CD4-positive, alpha-beta T cell treated with Interleukin-6 at 100 ng/mL for 8 hours (primary cell): ENCODE data around the gene ABCG2.

Experiments
- DNase-seq: peaks from one replicate; pipeline ENCODE4 v3.0.0-alpha.2; 2020; ENCODE audit warnings: mixed read lengths, low spot score

ABCG2 gene

DNA sequence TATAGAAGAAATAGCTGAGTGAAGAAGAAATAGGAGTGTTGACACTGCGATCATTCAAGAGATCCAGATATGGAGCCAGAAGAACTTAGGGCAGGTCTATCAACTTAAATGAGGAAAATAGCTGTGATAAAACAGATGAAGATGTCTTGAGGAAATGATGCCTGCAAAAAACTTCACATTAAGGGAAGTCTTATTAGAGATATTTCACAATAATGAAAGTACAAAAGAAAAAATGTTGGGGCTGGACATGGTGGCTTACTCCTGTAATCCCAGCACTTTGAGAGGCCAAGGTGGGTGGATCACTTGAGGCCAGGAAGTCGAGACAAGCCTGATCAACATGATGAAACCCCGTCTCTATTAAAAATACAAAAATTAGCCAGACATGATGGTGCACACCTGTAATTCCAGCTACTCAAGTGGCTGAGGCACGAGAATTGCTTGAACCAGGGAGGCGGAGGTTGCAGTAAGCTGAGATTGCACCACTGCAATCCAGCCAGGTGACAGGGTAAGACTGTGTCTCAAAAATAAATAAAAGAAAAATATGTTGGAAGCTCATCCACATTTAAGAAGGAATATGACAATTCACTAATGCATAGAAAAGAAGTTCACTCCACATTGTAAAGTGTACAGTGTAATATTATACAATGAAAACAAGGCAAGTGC lies 94.7 kb downstream of the ABCG2 start:
- DNase-seq: no peak

DNA sequence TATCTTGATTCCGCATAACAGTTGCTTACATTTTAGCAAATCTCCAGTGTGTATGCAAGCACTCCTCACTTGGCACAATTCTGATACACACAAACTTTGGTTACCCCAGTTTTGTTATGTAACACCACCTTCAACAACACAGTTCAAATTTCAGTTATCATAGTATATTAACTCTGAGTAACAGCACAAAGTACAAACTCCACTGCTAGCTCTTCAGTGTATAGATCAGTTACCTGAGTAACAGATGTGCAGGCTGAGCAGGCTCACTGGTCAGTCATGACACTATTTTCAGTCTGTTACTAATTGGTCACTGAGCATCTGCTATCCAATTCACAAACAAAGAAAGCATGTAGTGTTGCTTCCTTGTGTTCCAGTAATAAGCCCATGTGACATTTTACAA lies 95.6 kb downstream of the ABCG2 start:
- DNase-seq: no peak

DNA sequence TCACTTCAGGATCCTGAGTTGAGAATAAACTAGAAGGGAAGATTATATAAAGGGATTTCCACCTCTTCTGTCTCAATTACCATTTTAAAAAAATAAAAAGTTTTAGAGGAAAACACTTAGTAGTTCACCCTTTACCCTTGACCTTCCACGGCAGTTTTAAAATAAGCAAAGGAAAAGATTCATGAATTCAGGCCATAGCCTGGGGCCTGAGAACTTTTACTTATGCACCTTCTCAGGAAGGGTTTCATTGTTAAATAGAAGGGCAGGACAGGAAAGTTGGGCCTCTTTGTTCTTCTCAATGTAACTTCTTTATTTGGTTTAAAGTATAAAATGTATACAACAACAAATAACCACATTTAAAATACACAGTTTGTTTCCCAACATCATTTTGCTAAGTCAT lies 96.1 kb downstream of the ABCG2 start:
- DNase-seq: no peak

DNA sequence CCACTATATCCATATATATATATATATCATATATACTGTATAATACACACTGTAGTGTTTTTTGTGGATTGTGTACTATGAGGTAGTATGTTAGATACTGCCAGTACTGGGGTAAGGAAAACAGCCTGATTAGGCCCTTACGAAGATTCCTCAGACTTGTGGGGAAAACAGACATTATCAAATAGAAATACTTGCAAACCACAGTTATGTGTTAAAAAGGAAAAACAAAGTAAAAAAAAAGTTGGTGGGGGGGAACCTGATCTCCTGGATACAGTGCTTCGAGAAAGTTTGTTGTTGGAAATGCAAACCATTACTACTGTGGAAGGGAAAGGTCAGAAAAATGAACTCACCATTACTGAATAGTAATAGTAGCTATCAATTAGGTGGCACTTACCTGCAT lies 98.0 kb downstream of the ABCG2 start:
- DNase-seq: no peak

DNA sequence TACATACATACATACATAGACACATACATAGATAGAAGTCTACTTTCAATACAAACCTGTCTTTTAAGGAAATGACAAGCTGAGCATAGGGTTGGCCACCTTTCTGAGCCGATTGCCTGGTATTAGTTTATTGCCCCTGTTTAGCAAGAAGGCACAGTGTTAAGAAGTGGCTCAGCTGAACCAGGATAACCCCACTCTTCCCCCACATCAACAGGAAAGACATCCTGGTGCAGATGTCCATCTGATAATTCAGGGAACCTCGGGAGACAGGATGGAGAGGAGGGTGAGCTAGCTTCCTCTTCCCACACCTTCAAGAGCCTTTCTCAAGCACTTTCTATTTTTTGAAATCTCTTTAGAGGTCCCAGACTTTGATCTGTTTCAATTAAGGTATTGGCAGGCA lies 98.7 kb downstream of the ABCG2 start:
- no peak for DNase-seq

DNA sequence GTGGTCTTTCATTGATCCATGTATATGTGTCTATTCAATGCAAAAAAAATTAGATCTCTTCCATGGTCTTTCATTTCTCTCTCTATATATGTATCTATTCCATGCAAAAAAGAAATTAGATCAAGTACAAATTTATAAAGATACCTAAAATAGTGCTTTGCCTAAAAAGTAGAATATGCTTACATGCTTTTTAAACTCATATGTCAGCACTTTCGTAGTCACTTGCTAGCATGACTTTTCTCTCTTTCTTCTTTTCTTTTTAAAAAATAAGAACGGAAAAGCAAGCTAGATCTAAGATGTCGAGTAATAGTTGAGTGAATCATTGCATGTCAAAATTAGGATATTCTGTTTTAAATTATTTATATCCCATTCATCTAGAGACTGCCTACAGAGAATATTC lies 100.1 kb downstream of the ABCG2 start:
- DNase-seq: no peak

DNA sequence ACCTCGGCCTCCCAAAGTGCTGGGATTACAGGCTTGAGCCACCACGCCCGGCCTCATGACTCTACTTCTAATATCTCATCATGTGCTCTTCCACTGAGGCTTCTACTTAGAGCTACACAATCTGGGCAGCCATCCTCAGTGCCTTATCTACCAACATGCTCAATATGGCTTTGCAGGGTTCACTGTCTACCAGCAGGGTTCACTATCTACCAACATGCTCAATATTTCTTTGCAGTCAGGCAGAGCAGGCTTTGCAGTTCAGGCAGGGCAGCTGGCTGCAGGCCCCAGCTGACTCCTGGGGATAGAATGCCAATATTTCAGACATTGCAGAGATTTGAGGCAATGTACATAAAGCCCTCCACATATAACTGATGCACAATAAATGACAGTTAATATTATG lies 103.5 kb downstream of the ABCG2 start:
- DNase-seq: no peak

DNA sequence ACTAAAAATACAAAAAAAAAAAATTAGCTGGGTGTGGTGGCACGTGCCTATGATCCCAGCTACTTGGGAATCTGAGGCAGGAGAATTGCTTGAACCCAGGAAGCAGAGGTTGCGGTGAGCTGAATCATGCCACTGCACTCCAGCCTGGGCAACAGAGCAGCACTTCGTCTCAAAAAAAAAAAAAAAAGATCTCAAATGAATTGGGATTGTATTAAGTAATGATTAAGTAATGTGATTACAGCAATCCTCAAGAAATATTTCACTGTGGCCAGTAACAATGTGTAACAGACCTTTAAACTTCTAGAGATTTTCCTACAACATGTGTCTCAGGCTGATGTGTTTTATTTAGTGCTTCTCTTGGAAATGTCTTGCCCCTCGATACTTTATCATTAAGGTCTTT lies 104.2 kb downstream of the ABCG2 start:
- DNase-seq: no peak

DNA sequence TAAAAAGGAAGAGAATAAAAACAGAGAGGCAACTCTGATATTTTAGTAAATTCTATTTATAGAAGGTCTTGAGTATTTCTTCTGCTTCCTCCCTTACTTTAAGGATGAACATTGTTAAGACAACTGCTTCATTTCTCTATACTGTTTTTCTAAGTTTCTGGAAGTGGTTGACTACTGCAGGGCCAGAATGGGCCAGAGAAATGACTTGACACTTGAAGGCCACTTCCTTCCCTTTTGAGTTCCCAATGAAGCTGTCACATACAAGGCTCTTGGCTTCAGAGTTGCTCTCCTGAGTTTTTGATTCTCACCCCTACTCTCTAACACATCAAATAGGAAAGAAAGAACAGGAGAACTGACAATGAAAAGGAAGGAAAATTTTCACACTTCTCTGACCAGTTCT lies 113.4 kb downstream of the ABCG2 start:
- DNase-seq: no peak

DNA sequence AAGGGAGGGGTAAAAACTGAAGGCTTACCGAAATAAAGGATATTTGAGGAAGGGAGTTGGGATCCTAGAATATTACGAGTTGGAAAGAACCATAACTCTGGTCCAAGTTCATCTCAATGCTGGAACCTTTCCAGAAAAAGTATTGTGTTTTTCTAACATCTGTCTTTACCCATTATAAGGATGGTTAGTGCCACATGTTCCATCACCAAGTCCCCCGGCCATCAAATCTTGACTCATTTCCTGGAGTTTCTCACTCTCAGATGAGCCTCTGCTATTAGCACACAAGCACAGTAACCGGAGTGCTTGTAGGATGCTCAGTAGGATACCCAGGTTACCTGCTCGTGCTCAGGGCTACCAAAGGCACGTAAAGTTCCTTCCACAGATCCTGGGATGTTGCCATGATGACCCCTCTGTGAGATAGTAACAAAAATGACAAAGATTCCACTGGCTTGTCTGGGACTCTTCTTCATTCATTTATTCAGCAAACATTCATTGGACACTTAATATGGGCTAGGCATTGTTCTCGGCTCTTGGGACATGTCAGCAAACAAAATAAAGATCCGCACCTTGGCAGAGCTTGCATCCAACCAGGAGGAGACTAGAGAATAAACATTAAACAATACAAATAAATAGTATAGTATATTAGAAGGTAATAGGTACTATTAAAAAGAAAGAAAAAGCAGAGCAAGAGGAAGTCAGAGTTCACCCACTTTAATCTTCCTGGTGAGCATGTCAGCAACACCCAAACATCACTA lies 114.7 kb downstream of the ABCG2 start:
- no peak for DNase-seq

DNA sequence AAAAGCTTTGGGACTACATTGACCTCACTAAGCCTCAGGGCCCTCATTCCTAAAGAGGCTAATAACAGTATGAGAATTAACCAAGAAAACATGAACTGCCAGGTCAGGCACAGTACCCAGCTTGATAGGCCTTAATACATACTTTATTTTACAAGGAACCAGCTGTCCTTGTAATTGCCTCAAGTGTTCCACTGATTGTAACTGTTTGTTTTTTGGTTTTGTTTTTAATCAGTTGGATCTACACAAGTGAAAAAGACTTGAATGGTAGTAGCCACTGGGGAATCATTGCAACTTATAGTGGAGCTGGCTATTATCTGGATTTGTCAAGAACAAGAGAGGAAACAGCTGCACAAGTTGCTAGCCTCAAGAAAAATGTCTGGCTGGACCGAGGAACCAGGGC lies 115.4 kb downstream of the ABCG2 start:
- DNase-seq: no peak

DNA sequence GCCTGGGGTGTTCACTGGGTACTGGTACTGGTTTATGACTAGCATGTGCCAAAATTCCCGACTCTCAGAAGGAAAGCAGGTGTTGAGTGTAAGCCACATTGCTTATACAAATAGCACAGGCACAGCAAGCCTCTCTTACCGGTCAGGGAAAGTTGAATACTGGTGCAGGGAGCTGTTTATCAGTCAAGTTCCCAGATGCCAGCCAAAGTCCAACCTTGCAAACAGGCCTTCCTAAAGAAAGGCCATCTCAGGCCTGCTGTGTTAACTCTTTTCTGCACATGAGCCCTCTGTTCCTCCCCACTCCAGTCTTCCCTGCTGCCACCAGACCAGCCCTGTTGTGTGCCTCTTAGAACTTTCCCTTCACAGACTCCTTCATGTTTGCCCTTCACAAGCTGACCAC lies 116.8 kb downstream of the ABCG2 start:
- DNase-seq: no peak

DNA sequence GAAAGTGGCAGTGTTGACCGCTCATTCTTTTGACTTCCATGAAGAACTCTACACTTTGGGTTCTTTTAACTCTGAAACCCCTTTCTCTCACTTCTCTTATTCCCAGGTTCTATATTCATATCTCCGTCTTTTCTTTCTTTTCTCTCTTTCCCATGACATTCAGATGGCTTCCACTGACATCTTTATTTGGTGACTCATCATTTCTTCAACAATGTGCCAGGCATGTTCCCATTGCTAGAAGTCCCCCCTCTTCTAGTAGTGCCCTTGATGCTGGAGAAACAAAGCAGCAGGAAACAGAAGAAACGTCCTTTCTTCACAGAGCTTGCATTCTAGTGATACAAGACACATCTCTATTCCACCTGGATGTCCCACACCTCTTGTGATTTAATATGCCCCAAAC lies 117.7 kb downstream of the ABCG2 start:
- no peak for DNase-seq
